HG03103 (cell line): Measurements from ENCODE around the gene CIC.

Experiments
- ATAC-seq: cut with Tn5 transposase; IDR thresholded peaks from one replicate; pipeline ENCODE4 v1.9.1; 2021; ENCODE audit warnings: low read depth; ENCODE audit not compliant: unreplicated experiment

Gene CIC

GRCh38 chr19:42285988-42286348 is 16.9 kb downstream of the CIC start:
- no peak for ATAC-seq

- ATAC-seq: no peak
These were observed 17.4 kb downstream of the CIC start for GRCh38 chr19:42286349-42287016.

GRCh38 chr19:42287017-42287826 is 18.2 kb downstream of the CIC start:
- ATAC-seq: no peak

DNA sequence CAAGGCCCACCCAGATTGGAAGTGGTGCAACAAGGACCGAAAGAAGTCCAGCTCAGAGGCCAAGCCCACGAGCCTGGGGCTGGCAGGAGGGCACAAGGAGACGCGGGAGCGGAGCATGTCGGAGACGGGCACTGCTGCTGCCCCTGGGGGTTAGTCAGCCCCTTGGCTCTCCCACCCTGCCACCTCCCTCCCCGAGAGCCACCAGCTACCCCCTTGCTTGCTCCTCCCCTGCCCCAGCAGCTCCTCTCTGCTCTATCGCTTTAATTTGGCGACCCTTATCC is 18.7 kb downstream of the CIC start:
- no peak for ATAC-seq

- no peak for ATAC-seq
These were observed 19.3 kb downstream of the CIC start for GRCh38 chr19:42288387-42288786.

GRCh38 chr19:42288881-42289555 is 20.0 kb downstream of the CIC start:
- no peak for ATAC-seq

GRCh38 chr19:42289556-42290041 is 20.5 kb downstream of the CIC start:
- ATAC-seq: no peak

DNA sequence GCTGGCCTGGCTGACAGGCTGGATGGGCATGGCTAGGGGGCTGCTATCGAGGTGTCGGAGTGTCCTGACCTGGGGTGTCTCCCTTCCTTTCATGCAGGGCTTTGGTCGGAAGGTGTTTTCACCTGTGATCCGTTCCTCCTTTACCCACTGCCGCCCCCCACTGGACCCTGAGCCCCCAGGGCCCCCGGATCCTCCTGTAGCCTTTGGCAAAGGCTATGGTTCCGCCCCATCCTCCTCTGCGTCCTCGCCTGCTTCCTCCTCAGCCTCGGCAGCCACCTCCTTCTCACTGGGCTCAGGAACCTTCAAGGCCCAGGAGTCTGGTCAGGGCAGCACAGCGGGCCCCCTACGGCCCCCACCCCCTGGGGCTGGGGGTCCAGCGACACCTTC is 21.1 kb downstream of the CIC start:
- no peak for ATAC-seq

- ATAC-seq: no peak
These were observed 21.7 kb downstream of the CIC start for GRCh38 chr19:42290523-42291434.

- ATAC-seq: no peak
These were observed 22.4 kb downstream of the CIC start for GRCh38 chr19:42291435-42291810.

GRCh38 chr19:42292042-42292960 is 23.2 kb downstream of the CIC start:
- no peak for ATAC-seq

DNA sequence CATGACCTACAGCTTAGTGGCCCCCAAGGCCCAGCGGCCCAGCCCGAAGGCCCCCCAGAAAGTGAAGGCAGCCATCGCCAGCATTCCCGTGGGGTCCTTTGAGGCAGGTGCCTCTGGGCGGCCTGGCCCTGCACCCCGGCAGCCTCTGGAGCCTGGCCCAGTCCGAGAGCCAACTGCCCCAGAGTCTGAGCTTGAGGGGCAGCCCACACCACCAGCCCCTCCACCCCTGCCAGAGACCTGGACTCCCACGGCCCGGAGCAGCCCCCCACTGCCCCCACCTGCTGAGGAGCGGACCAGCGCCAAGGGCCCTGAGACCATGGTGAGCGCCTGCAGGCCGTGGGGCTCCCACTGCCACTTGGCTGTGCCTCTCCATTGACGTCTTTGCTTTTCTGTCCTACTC is 23.9 kb downstream of the CIC start:
- no peak for ATAC-seq

GRCh38 chr19:42293540-42293939 is 24.5 kb downstream of the CIC start:
- ATAC-seq: no peak

- ATAC-seq: no peak
These were observed 24.9 kb downstream of the CIC start for GRCh38 chr19:42293948-42294347.

DNA sequence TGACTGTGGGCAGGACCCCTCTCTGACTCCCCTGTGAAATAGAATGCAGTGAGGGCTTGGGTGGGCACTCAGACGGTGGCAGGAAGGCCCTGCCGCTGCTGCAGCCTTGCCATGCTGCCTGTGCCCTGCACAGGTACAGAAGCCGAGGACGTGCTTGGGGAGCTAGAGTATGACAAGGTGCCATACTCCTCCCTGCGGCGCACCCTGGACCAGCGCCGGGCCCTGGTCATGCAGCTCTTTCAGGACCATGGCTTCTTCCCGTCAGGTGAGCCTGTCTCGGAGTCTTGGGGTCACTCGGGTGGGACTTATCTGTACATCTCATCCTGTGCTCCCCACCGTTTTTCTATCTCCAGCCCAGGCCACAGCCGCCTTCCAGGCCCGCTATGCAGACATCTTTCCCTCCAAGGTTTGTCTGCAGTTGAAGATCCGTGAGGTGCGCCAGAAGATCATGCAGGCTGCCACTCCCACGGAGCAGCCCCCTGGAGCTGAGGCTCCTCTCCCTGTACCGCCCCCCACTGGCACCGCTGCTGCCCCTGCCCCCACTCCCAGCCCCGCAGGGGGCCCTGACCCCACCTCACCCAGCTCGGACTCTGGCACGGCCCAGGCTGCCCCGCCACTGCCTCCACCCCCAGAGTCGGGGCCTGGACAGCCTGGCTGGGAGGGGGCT is 25.6 kb downstream of the CIC start:
- ATAC-seq: no peak

GRCh38 chr19:42295342-42295741 is 26.3 kb downstream of the CIC start:
- ATAC-seq: no peak

DNA sequence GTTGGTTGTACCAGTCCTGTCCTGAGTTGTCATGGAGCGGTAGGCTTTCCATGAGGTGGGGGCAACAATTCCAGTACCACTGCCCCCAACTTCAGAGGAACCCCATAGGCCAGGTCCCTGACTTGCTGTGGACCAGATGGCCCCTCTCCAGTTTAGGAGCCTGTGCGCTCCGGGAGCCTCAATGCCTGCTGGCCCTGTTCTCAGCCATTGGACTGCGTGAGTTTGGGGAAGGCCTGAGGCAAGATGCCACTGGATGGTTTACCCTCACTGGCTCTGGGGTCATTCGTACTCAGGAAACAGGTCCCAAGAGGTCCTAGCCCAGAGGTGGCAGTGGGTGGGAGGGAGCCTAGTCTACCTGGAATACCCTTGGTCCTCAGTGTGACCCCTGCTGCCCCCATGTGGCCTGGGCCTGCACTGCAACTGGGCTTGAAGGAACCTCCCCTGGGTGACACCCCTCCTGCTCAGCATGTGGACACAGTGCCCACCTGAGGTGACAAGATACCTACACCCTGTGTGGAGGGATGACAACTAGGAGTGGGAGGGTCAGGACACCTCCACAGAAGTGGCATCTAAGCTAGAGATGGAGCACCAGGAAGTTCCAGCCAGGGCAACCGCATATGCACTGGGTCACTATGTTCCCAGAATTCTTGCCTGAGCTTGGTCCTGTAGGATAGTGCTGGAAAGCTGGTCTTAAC is 26.9 kb downstream of the CIC start:
- no peak for ATAC-seq

- ATAC-seq: no peak
These were observed 28.0 kb downstream of the CIC start for GRCh38 chr19:42297039-42297438.
